HepG2 (cell line): ENCODE measurements around the gene EPN2. TPM values are rescaled to one million over a fixed set of nuclear protein-coding genes. Genes with fewer than 3 reads are reported as not detected.

Experiments
- ATAC-seq: fragments of 200-7000 bp; cut with Tn5 transposase; 3 replicates; pipeline ENCODE4 v1.9.1; 2020; ENCODE audit warnings: mild to moderate bottlenecking, moderate library complexity
- BruUV-seq: library from RNA; stranded (reverse); fragments of 400-500 nt; replicated peaks from 2 replicates; lab custom pipeline; 2021; lab: Mats Ljungman, UMichigan
- CTCF ChIA-PET: fragments of 300-600 bp; formaldehyde crosslinking; extraction: SDS; loops from one replicate; lab custom pipeline; 2021; ENCODE audit warnings: low total read pairs, inconsistent platforms, low intra/inter-chr PET ratio; lab: Yijun Ruan, JAX
- POLR2A ChIA-PET: fragments of 350-600 bp; sonication (Branson Sonifier 250); formaldehyde crosslinking; loops from one replicate; lab custom pipeline; 2020; ENCODE audit warnings: antibody characterized with exemption, inconsistent platforms; lab: Yijun Ruan, JAX
- DNase-seq: peaks from one replicate; pipeline ENCODE4 v3.0.0-alpha.2; 2015; ENCODE audit warnings: low spot score
- FAIRE-seq: peaks from 3 replicates; lab custom pipeline; 2011; peaks lifted over from hg19 to GRCh38; lab: Jason Lieb, UNC
- H2AFZ ChIP-seq: one replicate; pipeline ENCODE4 v1.6.1; 2011; ENCODE audit warnings: low read length, inconsistent platforms
- H3K27ac ChIP-seq: fragments of 300-600 bp; 3 replicates; pipeline ENCODE4 v1.8.0; 2011; ENCODE audit warnings: mixed run types, mild to moderate bottlenecking, mixed read lengths, low read length, inconsistent platforms; ENCODE audit not compliant: insufficient read depth; ENCODE audit errors: extremely low read length
- H3K27me3 ChIP-seq, 2 experiments: fragments of 200-600 bp in 1 of 2; 2 replicates in 1 of 2; 3 replicates in 1 of 2; pipeline versions ENCODE4 v1.6.0 to v1.8.0; 2011; ENCODE audit warnings: low read length in 2 of 2, mild to moderate bottlenecking in 2 of 2, moderate library complexity in 2 of 2, inconsistent platforms in 1 of 2; ENCODE audit not compliant: insufficient read depth in 2 of 2, control insufficient read depth in 1 of 2
- H3K36me3 ChIP-seq, 2 experiments: fragments of 200-600 bp in 1 of 2; replicated peaks in 1 of 2; 2 replicates in 1 of 2; 3 replicates in 1 of 2; pipeline versions ENCODE4 v1.5.1 to v1.8.0; 2011; ENCODE audit warnings: low read length in 2 of 2, inconsistent platforms in 1 of 2; ENCODE audit not compliant: insufficient read depth in 2 of 2, control insufficient read depth in 1 of 2
- H3K4me1 ChIP-seq: 2 replicates; pipeline ENCODE4 v1.5.1; 2012; ENCODE audit warnings: low read length, inconsistent platforms; ENCODE audit not compliant: insufficient read depth
- H3K4me2 ChIP-seq: 2 replicates; pipeline ENCODE4 v1.6.0; 2011; ENCODE audit warnings: low read depth, low read length, inconsistent platforms
- H3K4me3 ChIP-seq, 3 experiments: fragments of 200-600 bp in 1 of 3; sonication (generic), shearing (Covaris generic) in 1 of 3; replicated peaks in 1 of 3; 2 replicates each; pipeline ENCODE4 v1.5.1; 2011 to 2016; ENCODE audit warnings: low read length in 3 of 3, inconsistent platforms in 2 of 3, low read depth in 2 of 3, mild to moderate bottlenecking in 2 of 3, control low read depth in 1 of 3, mixed read lengths in 1 of 3; ENCODE audit not compliant: insufficient read depth in 1 of 3
- H3K79me2 ChIP-seq: one replicate; pipeline ENCODE4 v1.6.1; 2011; ENCODE audit warnings: low read length, inconsistent platforms; ENCODE audit not compliant: insufficient read depth
- H3K9ac ChIP-seq: 2 replicates; pipeline ENCODE4 v1.6.0; 2011; ENCODE audit warnings: mild to moderate bottlenecking, low read depth, low read length, inconsistent platforms; ENCODE audit not compliant: insufficient read depth
- H3K9me3 ChIP-seq: 2 replicates; pipeline ENCODE4 v1.5.1; 2012; ENCODE audit warnings: mild to moderate bottlenecking, low read length
- H4K20me1 ChIP-seq: 2 replicates; pipeline ENCODE4 v1.6.0; 2011; ENCODE audit warnings: inconsistent platforms, mild to moderate bottlenecking, low read length, moderate library complexity; ENCODE audit not compliant: insufficient read depth
- BCL6 ChIP-seq: IDR thresholded peaks from 2 replicates; pipeline ENCODE4 v1.6.1; 2016; ENCODE audit warnings: missing genetic modification reagents, missing compliant biosample characterization
- DMAP1 ChIP-seq: IDR thresholded peaks from 2 replicates; pipeline ENCODE4 v1.6.1; 2016
- SALL2 ChIP-seq: sonication (generic); formaldehyde crosslinking; IDR thresholded peaks from 2 replicates; pipeline ENCODE4 v1.8.1; 2023; ENCODE audit warnings: mild to moderate bottlenecking, missing genetic modification reagents, inconsistent platforms
- WGBS: methylation state at CpG from one replicate; pipeline ENCODE4 v1.1.6; 2017; ENCODE audit warnings: low lambda C conversion rate; 5-methylcytosine and 5-hydroxymethylcytosine counted together
- in situ Hi-C: cut with HindIII; loops from 2 replicates; pipeline ENCODE4 v1.10.0; 2017; ENCODE audit warnings: low pct_unique_long_range_greater_than_20kb; ENCODE audit not compliant: extremely low pct_ligation_motif_present
- intact Hi-C: fragments of 100-400 bp; cut with micrococcal nuclease; formaldehyde crosslinking; loops from one replicate; pipeline ENCODE4 v1.10.0; 2022; ENCODE audit not compliant: unreplicated experiment
- polyA plus RNA-seq, 8 experiments: library from polyadenylated mRNA; depleted of rRNA in 3 of 8; stranded (reverse) in 7 of 8; unstranded in 1 of 8; fragments of >200 nt; fragmentation: Illumina TruSeq in 4 of 8; extraction: Trizol in 4 of 8; gene quantifications; 2 replicates each; pipeline versions ENCODE4 v1.2.1 to v1.2.3, GENCODE V29; 2011 to 2016; ENCODE audit warnings: low read depth in 4 of 8, missing spikeins in 1 of 8, mixed read lengths in 1 of 8; ENCODE audit not compliant: insufficient read depth in 1 of 8
- total RNA-seq, 5 experiments: library from RNA; depleted of rRNA; stranded (reverse); fragments of >200 nt; fragmentation: Illumina TruSeq; extraction: Trizol; gene quantifications; 2 replicates each; pipeline ENCODE4 v1.2.3, GENCODE V29; 2016; ENCODE audit warnings: low read depth in 1 of 5
- TF ChIP-seq, protein P1 (sequence below): sonication (generic); formaldehyde crosslinking; IDR thresholded peaks from 2 replicates; pipeline ENCODE4 v1.4.0; 2020; ENCODE audit warnings: missing genetic modification reagents, low read depth, mild to moderate bottlenecking, borderline replicate concordance

The EPN2 gene
- total and polyA plus RNA-seq, 2 of the 13 experiments (the other 11 are each of a cell fraction or from before 2014, with no cell fraction given) = 7.8 to 19.2 TPM

DNA sequence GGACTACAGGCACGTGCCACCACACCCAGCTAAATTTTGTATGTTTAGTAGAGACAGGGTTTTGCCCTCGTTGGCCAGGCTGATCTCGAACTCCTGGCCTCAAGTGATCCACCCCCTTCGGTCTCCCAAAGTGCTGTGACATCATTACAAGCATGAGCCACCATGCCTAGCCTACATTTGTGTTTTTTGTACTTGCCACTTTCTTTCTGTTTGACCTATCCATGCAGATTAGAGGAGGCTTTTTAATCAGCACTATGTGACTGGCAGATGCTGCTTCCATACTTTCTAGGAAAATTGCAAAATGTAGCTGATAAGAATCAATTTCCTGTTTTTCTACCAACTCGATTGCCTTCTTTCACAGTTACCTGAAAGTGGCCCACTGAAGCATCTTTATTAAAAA lies 68.1 kb downstream of the EPN2 start:
- H4K20me1 ChIP-seq = no peaks in the 10 kb centered on the region
- no peak for ATAC-seq
- H3K4me1 ChIP-seq = peaks cover 36% of the 10 kb centered on the region
- in situ Hi-C loops = no loop called here
- no peaks in the 10 kb centered on the region for H3K9me3 ChIP-seq
- intact Hi-C loops = no loop called here
- H3K4me2 ChIP-seq = no peak overlapping the region
- peak overlapping the region; percentile 23 for H3K27ac ChIP-seq
- no peak for FAIRE-seq
- WGBS = 87% methylated on average over 5 of the region's 5 CpGs
- no peak for DNase-seq
- no peak overlapping the region for H3K9ac ChIP-seq
- H3K36me3 ChIP-seq = peaks cover 0 to 4% of the 10 kb centered on the region in 2 experiments; a peak in 1 of 5 replicates
- H2AFZ ChIP-seq = no peak overlapping the region
- CTCF ChIA-PET = no interaction called here
- TF ChIP-seq BCL6 (CRISPR knock-in tag) = peak; percentile 97
- no peak for TF ChIP-seq SALL2 (CRISPR knock-in tag)
- H3K4me3 ChIP-seq = no peak overlapping the region
- H3K79me2 ChIP-seq = no peaks in the 10 kb centered on the region
- no peaks in the 10 kb centered on the region for H3K27me3 ChIP-seq
- no TSS peak for BruUV-seq
- POLR2A ChIA-PET = interaction anchor here (1.8 kb wide), 1 partner anchor 33 kb away, joined by 11 read pairs; no protein-coding TSS in a partner anchor

DNA sequence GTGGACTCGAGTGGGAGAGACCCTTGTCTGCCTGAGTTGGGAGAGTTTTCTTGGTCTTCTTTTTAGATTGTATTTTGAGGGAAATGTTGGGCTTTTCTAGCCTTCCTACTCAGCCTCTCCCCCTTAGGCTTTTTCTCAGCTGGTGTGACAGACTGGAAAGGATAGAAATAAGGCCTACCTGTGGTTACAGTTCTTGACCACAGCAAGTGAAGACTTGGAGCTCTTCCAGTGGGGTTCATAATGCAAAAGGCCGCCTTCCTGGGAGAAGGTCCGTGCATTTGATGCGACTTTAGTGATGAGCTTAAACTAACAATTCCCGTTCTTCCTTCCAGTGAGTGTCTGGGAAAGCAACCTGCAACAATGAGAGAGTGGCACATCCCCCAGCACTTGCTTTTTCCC lies 68.6 kb downstream of the EPN2 start:
- Histone ChIP-seq H3K4me3 (no peak overlapping the region), H3K36me3 (peaks cover 0 to 5% of the 10 kb centered on the region in 2 experiments; a peak in 1 of 5 replicates), H3K27me3 (no peaks in the 10 kb centered on the region), H3K79me2 (no peaks in the 10 kb centered on the region), H4K20me1 (no peaks in the 10 kb centered on the region), H3K4me2 (peak overlapping the region; percentile 41), H3K27ac (peak overlapping the region; percentile 23), H3K4me1 (peaks cover 36% of the 10 kb centered on the region), H3K9ac (no peak overlapping the region), H3K9me3 (no peaks in the 10 kb centered on the region), H2AFZ (no peak overlapping the region)
- FAIRE-seq = no peak
- POLR2A ChIA-PET = interaction anchor here (1.1 to 1.8 kb wide), 2 partner anchors 10 to 32 kb away, joined by 3 to 11 read pairs; no protein-coding TSS in a partner anchor
- 72% methylated on average over 5 of the region's 5 CpGs for WGBS
- CTCF ChIA-PET = no interaction called here
- DNase-seq = no peak
- intact Hi-C loops = no loop called here
- in situ Hi-C loops = no loop called here
- no peak for ATAC-seq
- BruUV-seq = TSS peak; percentile 95
- TF ChIP-seq DMAP1 (CRISPR knock-in tag) = 0 out of 2 replicates have a peak, but pooled peaks have one; percentile 15
- TF ChIP-seq, protein P1, sequence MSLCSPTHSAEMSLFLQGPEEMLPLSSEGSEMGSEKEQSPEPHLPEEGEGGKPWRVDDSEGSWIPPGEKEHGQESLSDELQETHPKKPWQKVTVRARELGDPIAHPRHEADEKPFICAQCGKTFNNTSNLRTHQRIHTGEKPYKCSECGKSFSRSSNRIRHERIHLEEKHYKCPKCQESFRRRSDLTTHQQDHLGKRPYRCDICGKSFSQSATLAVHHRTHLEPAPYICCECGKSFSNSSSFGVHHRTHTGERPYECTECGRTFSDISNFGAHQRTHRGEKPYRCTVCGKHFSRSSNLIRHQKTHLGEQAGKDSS (CRISPR knock-in tag) = no peak
